HG02840 (cell line): Measurements from ENCODE around the gene LYPD1.
"Not testable (repeated sequence)": the region's sequence is repeated elsewhere in the genome, so short reads cannot be mapped to it uniquely, and the experiment has no call there.

Source experiments
- ATAC-seq: cut with Tn5 transposase; IDR thresholded peaks from one replicate; pipeline ENCODE4 v1.9.1; 2021; ENCODE audit warnings: mild to moderate bottlenecking, moderate library complexity, moderate number of reproducible peaks; ENCODE audit not compliant: unreplicated experiment, low FRiP score

Gene LYPD1

GRCh38 chr2:132669908-132670495 lies at the start of gene LYPD1:
TSS of gene LYPD1 (minus strand) at chr2:132670205. CDS start at chr2:132669932, 273 bp downstream.
- no peak for ATAC-seq

- no peak for ATAC-seq
These were observed 49.5 kb upstream of the LYPD1 start for GRCh38 chr2:132719480-132719879.

- ATAC-seq = no peak
These were observed 46.9 kb upstream of the LYPD1 start for GRCh38 chr2:132716954-132717353.

- ATAC-seq = peak; percentile 85
These were observed 45.7 kb upstream of the LYPD1 start for GRCh38 chr2:132715386-132716351.

- no peak for ATAC-seq
These were observed 33.4 kb upstream of the LYPD1 start for GRCh38 chr2:132703396-132703795.

GRCh38 chr2:132701810-132702209 lies 31.8 kb upstream of the LYPD1 start:
- no peak for ATAC-seq

GRCh38 chr2:132699802-132700201 lies 29.8 kb upstream of the LYPD1 start:
- ATAC-seq = not testable (repeated sequence)

GRCh38 chr2:132698347-132698746 lies 28.3 kb upstream of the LYPD1 start:
- ATAC-seq = not testable (repeated sequence)

GRCh38 chr2:132697556-132698205 lies 27.7 kb upstream of the LYPD1 start:
- no peak for ATAC-seq

GRCh38 chr2:132692816-132693215 lies 22.8 kb upstream of the LYPD1 start:
- no peak for ATAC-seq

GRCh38 chr2:132691556-132691955 lies 21.6 kb upstream of the LYPD1 start:
- ATAC-seq = no peak

GRCh38 chr2:132690664-132691303 lies 20.8 kb upstream of the LYPD1 start:
- no peak for ATAC-seq

GRCh38 chr2:132681766-132682165 lies 11.8 kb upstream of the LYPD1 start:
- ATAC-seq = no peak

- no peak for ATAC-seq
These were observed 10.5 kb upstream of the LYPD1 start for GRCh38 chr2:132680544-132680943.

- no peak for ATAC-seq
These were observed 8.5 kb upstream of the LYPD1 start for GRCh38 chr2:132678483-132678882.

- ATAC-seq = no peak
These were observed 7.7 kb upstream of the LYPD1 start for GRCh38 chr2:132677661-132678060.

- no peak for ATAC-seq
These were observed 7.0 kb upstream of the LYPD1 start for GRCh38 chr2:132676999-132677398.

- ATAC-seq = no peak
These were observed 1.3 kb upstream of the LYPD1 start for GRCh38 chr2:132671151-132671835.

GRCh38 chr2:132670496-132671150 lies 618 bp upstream of the LYPD1 start:
- no peak for ATAC-seq
